DND-41 (cell line): ENCODE results near the gene TUBB.
A peak's percentile ranks its signal among the peaks of the same experiment; 100 is the strongest.
"Not testable (repeated sequence)": the region's sequence is repeated elsewhere in the genome, so short reads cannot be mapped to it uniquely, and the experiment has no call there.

ENCODE experiments used
- ATAC-seq: fragments of 200-7000 bp; cut with Tn5 transposase; 3 replicates; pipeline ENCODE4 v1.9.1; 2021; ENCODE audit warnings: low read depth; ENCODE audit not compliant: insufficient read depth
- DNase-seq: peaks from one replicate; pipeline ENCODE4 v3.0.0-alpha.2; 2020
- H2AFZ ChIP-seq: 2 replicates; pipeline ENCODE4 v1.6.0; 2012; ENCODE audit warnings: low read depth, low read length
- H3K27ac ChIP-seq: 2 replicates; pipeline ENCODE4 v1.5.1; 2012; ENCODE audit warnings: low read length, inconsistent platforms
- H3K27me3 ChIP-seq: fragments of 200-600 bp; sonication (generic); 2 replicates; pipeline ENCODE4 v1.6.0; 2012; ENCODE audit warnings: low read length, mild to moderate bottlenecking, inconsistent platforms; ENCODE audit not compliant: insufficient read depth, poor library complexity
- H3K36me3 ChIP-seq: 2 replicates; pipeline ENCODE4 v1.5.1; 2012; ENCODE audit warnings: low read length, inconsistent platforms; ENCODE audit not compliant: insufficient read depth
- H3K4me1 ChIP-seq: 2 replicates; pipeline ENCODE4 v1.5.1; 2012; ENCODE audit warnings: mild to moderate bottlenecking, low read length; ENCODE audit not compliant: insufficient read depth
- H3K4me2 ChIP-seq: 2 replicates; pipeline ENCODE4 v1.6.0; 2012; ENCODE audit warnings: mild to moderate bottlenecking, moderate library complexity, low read length, inconsistent platforms; ENCODE audit not compliant: insufficient read depth
- H3K4me3 ChIP-seq, 2 experiments: fragments of 200-600 bp in 1 of 2; shearing (Covaris generic) in 1 of 2; 2 replicates each; pipeline ENCODE4 v1.5.1; 2012 to 2016; ENCODE audit warnings: inconsistent platforms in 2 of 2, low read length in 2 of 2, mild to moderate bottlenecking in 2 of 2, low read depth in 1 of 2, moderate library complexity in 1 of 2
- H3K79me2 ChIP-seq: 2 replicates; pipeline ENCODE4 v1.6.0; 2012; ENCODE audit warnings: low read length, inconsistent platforms; ENCODE audit not compliant: insufficient read depth
- H3K9ac ChIP-seq: 2 replicates; pipeline ENCODE4 v1.6.0; 2012; ENCODE audit warnings: low read depth, mild to moderate bottlenecking, inconsistent platforms, low read length, moderate library complexity
- H3K9me3 ChIP-seq: 2 replicates; pipeline ENCODE4 v1.5.1; 2012; ENCODE audit warnings: low read length, moderate library complexity, mild to moderate bottlenecking, inconsistent platforms; ENCODE audit not compliant: insufficient read depth, severe bottlenecking
- H4K20me1 ChIP-seq: 2 replicates; pipeline ENCODE4 v1.6.0; 2012; ENCODE audit warnings: low read length; ENCODE audit not compliant: insufficient read depth
- EZH2 ChIP-seq: IDR thresholded peaks from 3 replicates; pipeline ENCODE4 v1.6.1; 2012; ENCODE audit warnings: borderline replicate concordance, low read depth, mild to moderate bottlenecking, moderate library complexity, low read length, inconsistent platforms; ENCODE audit not compliant: severe bottlenecking
- TF ChIP-seq, protein P1 (sequence below): IDR thresholded peaks from 2 replicates; pipeline ENCODE4 v1.5.1; 2012; ENCODE audit warnings: borderline replicate concordance, low read length, moderate library complexity, mild to moderate bottlenecking; ENCODE audit not compliant: poor library complexity, severe bottlenecking; ENCODE audit errors: extremely low read depth

TUBB gene

DNA sequence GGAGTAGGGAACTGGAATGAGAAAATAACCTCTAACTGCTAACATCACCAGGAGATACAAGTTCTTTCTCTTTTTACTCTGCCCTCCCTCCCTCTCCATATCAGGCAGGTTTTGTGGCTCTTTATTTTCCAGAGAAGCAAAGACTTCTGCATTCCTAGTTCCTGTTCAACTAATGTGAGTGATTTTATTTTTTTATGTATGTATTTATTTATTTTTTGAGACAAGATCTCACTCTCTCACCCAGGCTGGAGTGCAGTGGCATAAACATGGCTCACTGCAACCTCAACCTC lies 30.2 kb downstream of the TUBB start:
- Histone ChIP-seq H3K27me3 (no peaks in the 10 kb centered on the region), H2AFZ (no peak overlapping the region), H3K79me2 (no peaks in the 10 kb centered on the region), H3K4me3 (no peak overlapping the region), H3K4me1 (0 out of 2 replicates have a peak, but pooled peaks cover 7% of the 10 kb centered on the region), H3K27ac (no peak overlapping the region), H4K20me1 (no peaks in the 10 kb centered on the region), H3K4me2 (no peak overlapping the region), H3K36me3 (no peaks in the 10 kb centered on the region), H3K9ac (no peak overlapping the region), H3K9me3 (no peaks in the 10 kb centered on the region)
- no peak for ATAC-seq
- TF ChIP-seq, protein P1, sequence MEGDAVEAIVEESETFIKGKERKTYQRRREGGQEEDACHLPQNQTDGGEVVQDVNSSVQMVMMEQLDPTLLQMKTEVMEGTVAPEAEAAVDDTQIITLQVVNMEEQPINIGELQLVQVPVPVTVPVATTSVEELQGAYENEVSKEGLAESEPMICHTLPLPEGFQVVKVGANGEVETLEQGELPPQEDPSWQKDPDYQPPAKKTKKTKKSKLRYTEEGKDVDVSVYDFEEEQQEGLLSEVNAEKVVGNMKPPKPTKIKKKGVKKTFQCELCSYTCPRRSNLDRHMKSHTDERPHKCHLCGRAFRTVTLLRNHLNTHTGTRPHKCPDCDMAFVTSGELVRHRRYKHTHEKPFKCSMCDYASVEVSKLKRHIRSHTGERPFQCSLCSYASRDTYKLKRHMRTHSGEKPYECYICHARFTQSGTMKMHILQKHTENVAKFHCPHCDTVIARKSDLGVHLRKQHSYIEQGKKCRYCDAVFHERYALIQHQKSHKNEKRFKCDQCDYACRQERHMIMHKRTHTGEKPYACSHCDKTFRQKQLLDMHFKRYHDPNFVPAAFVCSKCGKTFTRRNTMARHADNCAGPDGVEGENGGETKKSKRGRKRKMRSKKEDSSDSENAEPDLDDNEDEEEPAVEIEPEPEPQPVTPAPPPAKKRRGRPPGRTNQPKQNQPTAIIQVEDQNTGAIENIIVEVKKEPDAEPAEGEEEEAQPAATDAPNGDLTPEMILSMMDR, result no peak
- TF ChIP-seq EZH2, result no peak
- DNase-seq, result no peak

DNA sequence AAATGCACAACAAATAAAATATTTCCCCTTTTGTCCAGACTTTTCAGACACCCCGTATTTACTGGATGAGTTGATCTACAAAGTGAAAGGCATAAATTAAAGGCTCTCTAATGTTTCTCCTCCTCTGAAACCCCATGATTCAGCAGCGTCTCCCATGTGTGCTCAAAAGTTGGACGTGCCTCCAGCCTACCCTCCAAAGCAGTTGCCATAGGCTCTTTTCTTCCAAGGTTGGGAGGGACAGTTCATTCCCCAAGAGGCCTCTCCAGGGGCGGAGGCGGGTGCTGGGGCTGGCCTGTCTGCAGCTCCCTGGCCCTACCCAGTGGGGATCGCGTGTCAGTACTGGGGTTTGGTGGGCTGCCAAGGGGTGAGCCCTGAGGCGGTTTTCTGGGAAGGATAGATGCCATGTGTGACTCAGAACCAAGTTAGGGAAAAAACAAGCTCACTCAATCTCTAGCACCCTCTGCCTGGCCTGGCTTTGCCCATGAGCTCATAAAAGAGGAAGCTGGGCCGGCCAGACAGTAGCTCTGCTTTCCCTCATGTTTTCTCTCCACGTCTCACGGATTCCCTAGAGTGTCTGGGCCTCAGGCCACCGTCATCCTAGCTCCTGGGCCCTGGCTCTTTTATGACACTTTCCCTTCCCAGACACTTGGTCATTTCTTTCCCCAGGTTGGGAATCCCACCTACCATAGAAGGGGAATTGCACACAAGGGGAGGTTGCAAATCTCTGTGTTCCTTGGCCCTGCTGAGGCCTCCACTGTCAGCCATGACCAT lies 32.2 kb downstream of the TUBB start:
- Histone ChIP-seq H3K4me2 (no peak overlapping the region), H3K27ac (no peak overlapping the region), H3K27me3 (no peaks in the 10 kb centered on the region), H4K20me1 (no peaks in the 10 kb centered on the region), H3K9me3 (no peaks in the 10 kb centered on the region), H3K79me2 (no peaks in the 10 kb centered on the region), H3K4me3 (no peak overlapping the region), H2AFZ (no peak overlapping the region), H3K9ac (no peak overlapping the region), H3K36me3 (no peaks in the 10 kb centered on the region), H3K4me1 (0 out of 2 replicates have a peak, but pooled peaks cover 7% of the 10 kb centered on the region)
- TF ChIP-seq EZH2, result no peak
- TF ChIP-seq, protein P1, result no peak
- DNase-seq (no peak), ATAC-seq (0 out of 3 replicates have a peak, but pooled peaks have one; percentile 29)

DNA sequence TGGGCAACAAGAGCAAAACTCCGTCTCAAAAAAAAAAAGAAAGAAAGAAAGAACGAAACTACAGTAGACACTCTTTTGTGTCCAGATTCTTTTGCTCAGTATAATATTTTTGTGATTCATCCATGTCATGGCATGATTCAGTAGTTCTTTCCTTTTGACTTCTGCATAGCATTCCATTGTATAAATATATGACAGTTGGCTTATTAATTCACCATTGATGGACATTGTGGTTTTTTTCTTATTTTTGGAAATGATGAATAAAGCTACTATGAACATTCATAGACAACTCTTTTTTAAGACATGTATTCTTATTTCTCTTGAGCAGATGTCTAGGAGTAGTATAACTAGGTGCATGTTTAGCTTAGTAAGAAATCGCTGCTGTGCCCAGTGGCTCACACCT lies 34.5 kb downstream of the TUBB start:
- TF ChIP-seq EZH2, result no peak
- TF ChIP-seq, protein P1, result no peak
- no peak overlapping the region for H3K4me3 ChIP-seq
- H2AFZ ChIP-seq, result no peak overlapping the region
- no peak for ATAC-seq
- H3K79me2 ChIP-seq, result no peaks in the 10 kb centered on the region
- H4K20me1 ChIP-seq, result no peaks in the 10 kb centered on the region
- H3K27me3 ChIP-seq, result no peaks in the 10 kb centered on the region
- no peak overlapping the region for H3K27ac ChIP-seq
- no peaks in the 10 kb centered on the region for H3K36me3 ChIP-seq
- no peaks in the 10 kb centered on the region for H3K4me1 ChIP-seq
- H3K9me3 ChIP-seq, result no peaks in the 10 kb centered on the region
- no peak overlapping the region for H3K9ac ChIP-seq
- DNase-seq, result no peak
- no peak overlapping the region for H3K4me2 ChIP-seq

DNA sequence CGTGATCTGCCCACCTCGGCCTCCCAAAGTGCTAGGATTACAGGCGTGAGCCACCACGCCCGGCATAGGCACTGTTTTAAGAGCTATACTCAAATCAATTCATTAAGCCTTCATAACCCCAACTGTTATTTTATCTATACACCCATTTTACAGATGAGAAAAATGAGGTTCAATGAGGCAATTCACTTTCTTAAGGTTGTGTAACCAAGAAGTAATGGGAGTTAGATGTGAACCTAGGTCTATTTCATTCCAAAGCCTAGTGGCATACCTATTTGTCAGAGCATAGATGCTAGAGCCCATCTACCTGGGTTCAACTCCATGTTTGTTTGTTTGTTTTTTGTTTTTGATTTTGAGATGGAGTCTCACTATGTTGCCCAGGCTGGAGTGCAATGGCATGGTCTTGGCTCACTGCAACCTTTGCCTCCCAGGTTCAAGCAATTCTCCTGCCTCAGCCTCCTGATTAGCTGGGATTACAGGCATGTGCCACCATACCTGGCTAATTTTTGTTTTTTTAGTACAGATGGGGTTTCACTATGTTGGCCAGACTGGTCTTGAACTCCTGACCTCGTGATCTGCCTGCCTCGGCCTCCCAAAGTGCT lies 36.4 kb downstream of the TUBB start:
- not testable (repeated sequence) for ATAC-seq, H2AFZ ChIP-seq, H3K4me2 ChIP-seq, H4K20me1 ChIP-seq, H3K27me3 ChIP-seq, H3K9me3 ChIP-seq, H3K4me3 ChIP-seq, DNase-seq, H3K36me3 ChIP-seq, H3K9ac ChIP-seq, H3K27ac ChIP-seq, H3K4me1 ChIP-seq, H3K79me2 ChIP-seq
